Superior temporal gyrus (tissue), 1 donor: ENCODE results near the gene MDM2.
"Not testable (repeated sequence)": the region's sequence is repeated elsewhere in the genome, so short reads cannot be mapped to it uniquely, and the experiment has no call there.

Experiments
- DNase-seq: peaks from one replicate; pipeline ENCODE4 v3.0.0-alpha.2; 2016; ENCODE audit errors: extremely low spot score

The MDM2 gene

DNA sequence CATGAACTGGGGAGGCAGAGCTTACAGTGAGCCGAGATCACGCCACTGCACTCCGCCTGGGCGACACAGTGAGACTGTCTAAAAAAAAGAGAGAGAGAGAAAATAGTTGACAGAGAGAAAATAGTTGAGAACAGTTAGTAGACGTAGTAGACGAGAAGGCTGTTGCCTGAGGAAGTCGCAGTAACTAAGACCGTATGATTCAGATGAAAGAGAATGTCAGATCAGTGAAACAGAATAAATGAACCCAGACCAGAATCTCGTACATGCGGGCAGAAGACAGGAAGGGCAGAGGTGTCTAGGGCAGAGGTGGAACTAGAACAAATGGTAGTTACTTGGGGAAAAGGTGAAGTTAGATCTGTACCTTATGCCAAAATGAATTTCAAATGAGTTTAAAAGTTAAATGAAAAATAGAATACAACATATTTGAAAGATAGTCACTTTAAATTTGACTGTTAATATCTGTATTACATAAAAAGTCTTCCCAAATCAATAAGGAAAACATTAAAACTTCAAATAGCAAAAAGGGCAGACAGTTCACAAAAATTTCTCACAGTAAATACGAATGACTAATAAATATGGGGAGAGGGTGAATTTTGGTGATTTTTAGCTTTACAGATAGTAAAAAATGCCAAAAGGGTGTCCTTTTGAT lies 17.7 kb downstream of the MDM2 start:
- no peak for DNase-seq

- DNase-seq, result no peak
Observed at GRCh38 chr12:68827895-68828671, 20.1 kb downstream of the MDM2 start.

DNA sequence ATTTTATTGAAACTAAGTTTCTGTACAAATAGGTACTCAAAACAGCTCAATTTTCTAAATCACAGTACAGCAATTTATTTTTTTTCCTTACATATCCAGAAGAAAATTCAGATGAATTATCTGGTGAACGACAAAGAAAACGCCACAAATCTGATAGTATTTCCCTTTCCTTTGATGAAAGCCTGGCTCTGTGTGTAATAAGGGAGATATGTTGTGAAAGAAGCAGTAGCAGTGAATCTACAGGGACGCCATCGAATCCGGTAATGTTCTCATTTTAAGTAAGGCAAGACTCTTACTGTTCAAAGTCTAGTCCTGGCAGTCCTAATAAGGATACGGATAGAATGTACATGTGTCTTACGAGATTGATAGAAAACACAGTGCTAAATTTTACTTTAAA lies 20.7 kb downstream of the MDM2 start:
- DNase-seq, result no peak

DNA sequence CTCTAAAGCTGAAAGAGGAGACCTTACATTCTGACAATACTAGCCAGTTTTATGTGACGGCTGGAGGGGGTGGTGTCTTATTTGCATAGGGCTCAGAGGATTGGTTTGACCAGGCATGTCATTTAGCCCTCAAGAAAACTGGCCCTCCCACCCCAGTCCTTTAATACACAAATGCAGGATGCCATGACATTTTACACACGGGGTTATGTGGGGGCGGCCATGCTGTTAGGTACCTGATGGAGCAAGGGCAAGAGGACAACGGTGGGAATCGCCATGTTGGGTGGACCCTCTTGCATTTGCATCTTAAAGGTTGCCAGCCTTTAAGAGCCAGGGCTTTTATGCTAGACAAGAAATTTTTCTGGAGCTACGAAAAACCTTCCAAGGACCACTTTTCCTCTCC lies 23.3 kb downstream of the MDM2 start:
- DNase-seq, result no peak

DNA sequence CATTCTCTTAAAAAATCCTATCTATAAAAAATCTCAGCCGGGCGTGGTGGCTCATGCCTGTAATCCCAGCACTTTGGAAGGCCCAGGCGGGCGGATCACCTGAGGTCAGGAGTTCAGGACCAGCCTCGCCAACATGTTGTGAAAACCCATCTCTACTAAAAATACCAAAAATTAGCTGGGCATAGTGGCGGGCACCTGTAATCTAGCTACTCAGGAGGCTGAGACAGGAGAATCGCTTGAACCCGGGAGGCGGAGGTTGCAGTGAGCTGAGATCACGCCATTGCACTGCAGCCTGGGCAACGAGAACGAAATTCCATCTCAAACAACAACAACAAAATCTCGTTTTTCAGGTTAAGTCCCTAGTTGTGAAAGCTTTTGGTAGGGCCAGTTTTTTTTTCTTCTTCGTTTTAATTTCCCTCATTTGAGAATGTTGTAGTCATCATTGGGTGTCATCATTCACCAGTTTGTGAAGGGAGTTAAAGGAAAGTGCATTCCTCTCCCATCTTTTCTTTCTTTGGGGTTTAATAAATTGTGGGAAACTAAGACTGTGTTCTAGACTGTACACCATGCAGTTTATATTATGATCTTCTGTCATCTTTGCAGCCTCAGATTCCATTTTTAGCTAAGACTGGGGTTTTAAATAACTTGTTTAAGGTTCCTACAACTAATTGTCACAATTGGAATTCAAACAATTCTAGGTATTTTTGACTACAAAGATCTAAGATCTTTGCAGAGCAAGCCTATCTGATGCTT lies 23.9 kb downstream of the MDM2 start:
- no peak for DNase-seq

DNA sequence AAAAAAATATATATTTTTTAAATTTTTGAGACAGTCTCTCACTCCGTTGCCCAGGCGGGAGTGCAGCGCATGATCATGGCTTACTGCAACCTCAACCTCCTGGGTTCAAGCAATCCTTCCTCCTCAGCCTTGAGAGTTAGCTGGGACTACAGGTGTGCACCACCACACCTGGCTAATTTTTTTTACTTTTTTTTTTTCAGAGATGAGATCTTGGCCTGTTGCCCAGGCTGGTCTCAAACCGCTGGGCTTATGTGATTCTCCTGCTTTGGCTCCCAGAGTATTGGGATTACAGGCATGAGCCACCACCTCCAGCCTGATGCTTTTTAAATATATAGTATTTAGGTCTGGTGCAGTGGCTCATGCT lies 24.5 kb downstream of the MDM2 start:
- DNase-seq, result no peak

DNA sequence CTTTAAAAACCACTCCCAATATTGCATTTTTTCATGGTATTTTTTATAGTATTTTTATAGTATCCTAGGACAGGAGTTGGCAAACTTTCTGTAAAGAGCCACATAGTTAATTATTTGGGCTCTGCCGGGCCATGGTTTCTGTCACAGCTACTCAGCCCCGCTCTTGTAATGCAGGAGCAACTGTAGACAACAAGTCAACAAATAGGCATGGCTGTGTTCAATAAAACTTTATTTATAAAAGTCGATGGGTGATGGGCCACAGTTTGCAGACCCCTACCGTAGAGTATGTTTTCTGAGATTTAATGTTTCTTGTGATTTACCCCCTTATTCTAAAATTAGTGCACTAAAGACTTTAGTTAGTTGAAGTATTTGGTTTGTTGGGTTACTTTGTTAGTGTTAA lies 25.5 kb downstream of the MDM2 start:
- DNase-seq, result no peak

DNA sequence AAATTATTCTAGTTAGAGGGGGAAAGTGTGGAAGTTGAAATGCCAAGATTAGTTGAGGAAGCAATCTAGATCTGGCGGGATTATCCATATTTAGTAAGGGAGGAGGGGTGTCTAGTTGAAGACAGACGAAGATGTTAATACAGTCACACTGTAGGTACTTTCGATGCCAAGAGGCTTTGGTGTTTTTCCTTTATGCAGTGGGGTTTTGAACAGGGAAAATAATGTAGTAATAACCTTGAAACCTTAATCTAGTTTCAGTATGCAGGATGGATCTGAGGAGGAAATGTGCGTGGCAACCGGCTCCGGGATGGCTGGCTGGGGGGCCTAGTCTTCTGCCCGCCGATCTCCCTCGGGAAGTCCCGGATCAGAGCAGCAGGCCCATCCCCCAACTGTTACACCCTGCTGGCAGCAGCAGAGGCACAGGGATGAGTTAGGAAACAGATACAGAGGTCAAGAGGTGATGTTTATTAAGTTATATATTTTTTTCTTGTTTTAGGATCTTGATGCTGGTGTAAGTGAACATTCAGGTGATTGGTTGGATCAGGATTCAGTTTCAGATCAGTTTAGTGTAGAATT lies 27.4 kb downstream of the MDM2 start:
- DNase-seq, result no peak

- DNase-seq, result no peak
Observed at GRCh38 chr12:68837215-68837614, 29.2 kb downstream of the MDM2 start.

DNA sequence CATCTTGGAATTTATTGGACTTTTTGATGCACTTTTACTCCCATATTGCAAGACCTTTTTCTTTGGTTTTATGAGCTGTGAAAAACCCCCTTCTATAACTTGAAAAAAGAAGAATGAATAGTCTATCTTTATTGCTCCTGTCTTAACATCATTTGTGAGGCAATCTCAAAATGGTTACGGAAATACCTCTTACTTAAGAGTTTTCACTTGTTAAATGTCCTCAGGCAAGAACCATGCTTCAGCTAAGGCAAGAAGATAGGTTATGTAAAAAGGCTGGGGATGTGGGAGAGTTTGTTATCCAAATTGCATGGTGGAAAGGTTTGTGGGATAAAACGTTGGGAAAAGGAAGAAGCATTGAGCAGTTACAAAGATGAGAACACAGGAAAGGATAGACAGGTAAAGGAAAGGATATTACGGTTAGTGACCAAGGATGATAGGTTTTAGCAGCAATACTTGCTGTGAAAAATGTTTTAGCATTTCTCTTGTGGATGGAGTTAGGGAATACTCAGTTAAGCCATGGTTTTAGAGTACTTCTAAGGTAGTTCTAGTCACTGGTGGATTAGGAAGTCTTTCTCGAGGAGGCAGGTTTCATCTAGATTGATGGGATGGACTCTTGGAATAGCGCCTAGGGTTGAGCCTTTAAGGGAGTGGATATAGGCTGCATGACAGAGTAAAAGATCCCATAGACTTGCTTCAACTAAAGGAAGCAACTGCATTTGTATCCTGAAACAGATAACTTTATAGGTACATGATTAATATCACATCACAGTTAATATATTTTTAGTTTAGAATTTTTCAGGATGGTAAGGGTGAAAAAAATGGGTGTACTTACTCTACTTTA lies 30.3 kb downstream of the MDM2 start:
- no peak for DNase-seq

GRCh38 chr12:68839183-68840147 lies 31.5 kb downstream of the MDM2 start:
- DNase-seq, result no peak

DNA sequence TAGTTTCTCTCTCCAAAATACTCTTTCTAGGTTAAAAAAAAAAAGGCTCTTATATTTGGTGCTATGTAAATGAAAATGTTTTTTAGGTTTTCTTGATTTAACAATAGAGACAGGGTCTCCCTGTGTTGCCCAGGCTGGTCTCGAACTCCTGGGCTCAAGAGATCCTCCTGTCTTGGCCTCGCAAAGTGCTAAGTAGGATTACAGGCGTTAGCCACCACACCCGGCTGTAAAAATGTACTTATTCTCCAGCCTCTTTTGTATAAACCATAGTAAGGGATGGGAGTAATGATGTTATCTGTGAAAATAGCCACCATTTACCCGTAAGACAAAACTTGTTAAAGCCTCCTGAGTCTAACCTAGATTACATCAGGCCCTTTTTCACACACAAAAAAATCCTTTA lies 33.2 kb downstream of the MDM2 start:
- DNase-seq, result not testable (repeated sequence)

DNA sequence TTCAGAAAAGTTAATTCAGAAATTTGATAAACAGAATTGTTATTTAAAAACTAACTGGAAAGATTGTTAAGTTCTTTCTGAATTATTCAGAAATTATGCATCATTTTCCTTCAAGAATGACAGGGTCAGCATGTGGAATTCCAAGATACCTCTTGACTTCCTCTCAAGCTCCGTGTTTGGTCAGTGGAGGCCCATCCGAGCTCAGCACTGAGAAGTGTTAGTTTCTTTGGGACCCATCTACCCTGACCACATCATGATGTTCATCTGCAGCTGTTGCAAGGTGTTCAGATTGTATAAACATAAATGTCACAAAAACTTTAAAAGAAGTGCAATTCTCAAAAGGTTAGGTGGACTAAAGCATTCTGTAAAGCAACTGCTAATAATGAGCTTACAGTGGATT lies 33.7 kb downstream of the MDM2 start:
- DNase-seq, result no peak

- no peak for DNase-seq
Observed at GRCh38 chr12:68842123-68842522, 34.1 kb downstream of the MDM2 start.

DNA sequence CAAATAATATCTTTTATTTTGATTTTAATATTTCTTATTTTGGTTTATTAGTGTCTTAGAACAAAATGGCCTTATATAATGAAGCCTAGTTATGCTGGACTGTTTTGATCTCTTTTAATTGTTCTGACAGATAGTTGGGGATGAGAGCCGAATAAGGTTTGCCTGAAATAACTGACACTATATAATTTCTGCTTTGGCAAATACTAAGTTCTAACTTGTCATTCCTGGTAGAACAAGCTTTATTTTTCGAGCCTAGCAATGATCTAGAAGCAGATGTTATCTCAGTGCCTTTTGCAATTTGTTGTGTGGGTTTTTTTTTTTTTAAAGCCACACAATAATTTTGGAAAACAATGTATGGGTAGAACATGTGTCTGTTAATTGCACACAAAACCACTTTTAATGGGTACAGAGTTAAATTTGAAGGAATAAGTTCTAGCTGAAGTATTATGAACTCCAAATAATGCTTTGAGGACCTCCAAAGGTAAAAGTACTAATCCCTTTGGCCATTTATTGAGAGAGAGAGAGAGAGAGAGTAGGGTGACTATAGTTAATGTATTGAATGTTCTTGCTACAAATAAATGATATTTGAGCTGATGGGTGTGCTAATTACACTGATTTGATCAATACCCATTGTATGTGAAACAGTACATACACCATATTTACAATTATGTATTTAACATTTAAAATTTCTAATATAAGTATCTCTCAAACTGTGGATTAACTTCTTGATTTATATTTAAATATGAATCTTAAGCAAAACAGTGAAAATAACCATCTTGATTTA lies 35.0 kb downstream of the MDM2 start:
- DNase-seq, result no peak

GRCh38 chr12:68844318-68844745 lies 36.4 kb downstream of the MDM2 start:
- no peak for DNase-seq

GRCh38 chr12:68844788-68845695 lies 37.1 kb downstream of the MDM2 start:
- DNase-seq, result no peak

DNA sequence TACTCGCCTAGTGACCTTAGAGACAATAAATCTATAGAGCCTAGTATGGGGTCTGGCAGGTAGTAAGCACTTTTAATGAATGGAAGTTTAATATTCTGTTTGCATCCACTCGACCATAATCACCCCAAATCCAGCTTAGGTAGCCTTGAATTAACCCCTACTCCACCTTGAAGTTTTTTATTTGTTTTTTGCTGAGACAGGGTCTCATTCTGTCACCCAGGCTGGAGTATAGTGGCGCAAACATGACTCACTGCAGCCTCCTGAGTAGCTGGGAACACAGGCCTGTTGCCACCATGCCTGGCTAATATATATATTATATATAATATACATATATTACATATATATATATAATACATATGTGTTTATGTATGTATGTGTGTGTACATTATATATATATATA lies 38.8 kb downstream of the MDM2 start:
- DNase-seq, result no peak

DNA sequence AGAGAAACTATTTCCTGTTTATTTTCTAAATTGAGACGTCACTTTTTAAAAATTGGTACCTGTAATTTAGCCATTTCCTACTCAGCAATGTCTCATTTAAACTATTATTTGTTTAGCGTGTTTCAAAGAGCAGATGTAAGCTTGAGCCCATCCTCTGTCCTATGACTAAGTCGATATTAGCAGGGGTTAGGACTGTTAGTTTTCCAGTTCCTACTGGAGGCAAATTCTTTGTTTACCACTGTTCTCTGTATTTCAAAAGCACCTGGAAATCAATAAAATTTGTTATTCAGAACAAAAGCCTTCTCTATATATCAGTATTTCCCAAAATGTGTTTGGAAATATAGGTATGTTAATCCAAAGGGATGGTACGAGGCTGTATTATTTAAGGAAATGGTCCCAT lies 42.4 kb downstream of the MDM2 start:
- DNase-seq, result no peak
